Uterus (tissue), 4 donors: ENCODE measurements around the gene MAP2K7. TPM values are rescaled to one million over a fixed set of nuclear protein-coding genes. Genes with fewer than 3 reads are reported as not detected.

Experiments
- DNase-seq, 2 donors: peaks; one replicate each; pipeline ENCODE4 v3.0.0-alpha.2; 2019 to 2020
- H3K27ac ChIP-seq, 2 donors: fragments of 200-600 bp; sonication (generic); 1 replicate in 1 of 2; 2 replicates in 1 of 2; pipeline ENCODE4 v1.5.1; 2016 to 2018
- H3K27me3 ChIP-seq, 2 donors: fragments of 200-600 bp; sonication (generic); one replicate each; pipeline ENCODE4 v1.5.1; 2018 to 2019; ENCODE audit warnings: control low read depth in 1 of 2
- H3K36me3 ChIP-seq, 2 donors: fragments of 200-600 bp; sonication (generic); one replicate each; pipeline ENCODE4 v1.5.1; 2019; ENCODE audit warnings: control low read depth in 1 of 2
- H3K4me1 ChIP-seq, 2 donors: fragments of 200-600 bp; sonication (generic); one replicate each; pipeline ENCODE4 v1.5.1; 2018 to 2019; ENCODE audit warnings: control low read depth in 1 of 2
- H3K4me3 ChIP-seq, 2 donors: fragments of 200-600 bp; sonication (generic); 1 replicate in 1 of 2; 2 replicates in 1 of 2; pipeline ENCODE4 v1.5.1; 2018 to 2019; ENCODE audit warnings: mild to moderate bottlenecking in 1 of 2
- H3K9me3 ChIP-seq, 2 donors: fragments of 200-600 bp; sonication (generic); one replicate each; pipeline ENCODE4 v1.5.1; 2019; ENCODE audit warnings: control low read depth in 1 of 2
- CTCF ChIP-seq, 4 experiments: fragments of 200-600 bp in 2 of 4; fragments of 450-650 bp in 2 of 4; sonication (generic) in 2 of 4; IDR thresholded peaks; one replicate each; pipeline ENCODE4 v1.5.1; 2016 to 2019; ENCODE audit warnings: antibody characterized with exemption in 4 of 4, mild to moderate bottlenecking in 2 of 4, moderate library complexity in 1 of 4
- POLR2A ChIP-seq, 2 donors: fragments of 450-650 bp; IDR thresholded peaks; one replicate each; pipeline ENCODE4 v1.6.1; 2016; ENCODE audit warnings: antibody characterized with exemption in 2 of 2, mild to moderate bottlenecking in 1 of 2, moderate library complexity in 1 of 2
- intact Hi-C: fragments of 100-400 bp; cut with DNase I; formaldehyde crosslinking; loops from one replicate; pipeline ENCODE4 v1.15.1; 2023; ENCODE audit warnings: low total_unique reads
- total RNA-seq, 4 donors: library from RNA; depleted of rRNA in 3 of 4; stranded (reverse); fragments of >200 nt in 3 of 4; gene quantifications; one replicate each; pipeline versions ENCODE4 v1.1.0 to v1.2.4, GENCODE V29; 2014 to 2023
- donor health status: DM: yes; HTN: yes; CAD: no.

The MAP2K7 gene
- total RNA-seq, 4 donors from 2014 or later, result 0.59 to 40.2 (median 9.4) TPM

- Histone ChIP-seq H3K36me3 (no peaks in the 10 kb centered on the region), H3K27me3 (peaks cover 6 to 7% of the 10 kb centered on the region in 2 donors), H3K4me3 (no peak overlapping the region), H3K4me1 (peaks cover 19 to 38% of the 10 kb centered on the region in 2 donors), H3K27ac (no peak overlapping the region), H3K9me3 (no peaks in the 10 kb centered on the region)
- no peak for DNase-seq
- intact Hi-C loops, result no loop called here
- TF ChIP-seq POLR2A (IDR thresholded peaks at IDR 0.05) (no peak), CTCF (IDR thresholded peaks at IDR 0.05) (no peak)
Measured at GRCh38 chr19:7918615-7919421, 15.1 kb downstream of the MAP2K7 start.

GRCh38 chr19:7919610-7920518, 16.2 kb downstream of the MAP2K7 start, which contains the start of gene SNAPC2:
SNAPC2 (plus strand) TSS chr19:7920338; CDS start chr19:7920367, 29 bp downstream.
- peak within 1 kb of the TSS; percentile 92 to 99 for H3K27ac ChIP-seq
- H3K4me1 ChIP-seq, result peaks cover 19 to 43% of the 10 kb centered on the region in 2 donors
- peak; percentile 96 to 98 for DNase-seq
- no peaks in the 10 kb centered on the region for H3K36me3 ChIP-seq
- intact Hi-C loops, result no loop called here
- TF ChIP-seq CTCF (IDR thresholded peaks at IDR 0.05), result peak in 2 of 4 experiments; percentile 8 to 30
- TF ChIP-seq POLR2A (IDR thresholded peaks at IDR 0.05), result peak in 1 of 2 donors; percentile 73
- H3K9me3 ChIP-seq, result no peaks in the 10 kb centered on the region
- H3K4me3 ChIP-seq, result peak within 1 kb of the TSS; percentile 66 to 70
- peaks cover 6 to 7% of the 10 kb centered on the region in 2 donors for H3K27me3 ChIP-seq

- Histone ChIP-seq H3K27ac (peak overlapping the region; percentile 92 to 99), H3K9me3 (no peaks in the 10 kb centered on the region), H3K36me3 (no peaks in the 10 kb centered on the region), H3K27me3 (peaks cover 4 to 7% of the 10 kb centered on the region in 2 donors), H3K4me3 (peak overlapping the region; percentile 66 to 70), H3K4me1 (peaks cover 19 to 44% of the 10 kb centered on the region in 2 donors)
- intact Hi-C loops, result no loop called here
- peak; percentile 99 to 100 for DNase-seq
- TF ChIP-seq POLR2A (IDR thresholded peaks at IDR 0.05), result peak; percentile 64 to 77
- TF ChIP-seq CTCF (IDR thresholded peaks at IDR 0.05), result no peak
Measured at GRCh38 chr19:7920519-7921301, 17.0 kb downstream of the MAP2K7 start.

GRCh38 chr19:7921302-7921966, 17.8 kb downstream of the MAP2K7 start:
- peaks cover 19 to 37% of the 10 kb centered on the region in 2 donors for H3K4me1 ChIP-seq
- peaks cover 0 to 2% of the 10 kb centered on the region in 2 donors for H3K27me3 ChIP-seq
- no peaks in the 10 kb centered on the region for H3K36me3 ChIP-seq
- H3K27ac ChIP-seq, result peak overlapping the region; percentile 88 to 99
- intact Hi-C loops, result no loop called here
- no peaks in the 10 kb centered on the region for H3K9me3 ChIP-seq
- H3K4me3 ChIP-seq, result peak overlapping the region; percentile 36 to 49
- no peak for DNase-seq
- TF ChIP-seq CTCF (IDR thresholded peaks at IDR 0.05), result no peak
